ENCODE measurements around the gene SPATA31D4.

SPATA31D4 gene

DNA sequence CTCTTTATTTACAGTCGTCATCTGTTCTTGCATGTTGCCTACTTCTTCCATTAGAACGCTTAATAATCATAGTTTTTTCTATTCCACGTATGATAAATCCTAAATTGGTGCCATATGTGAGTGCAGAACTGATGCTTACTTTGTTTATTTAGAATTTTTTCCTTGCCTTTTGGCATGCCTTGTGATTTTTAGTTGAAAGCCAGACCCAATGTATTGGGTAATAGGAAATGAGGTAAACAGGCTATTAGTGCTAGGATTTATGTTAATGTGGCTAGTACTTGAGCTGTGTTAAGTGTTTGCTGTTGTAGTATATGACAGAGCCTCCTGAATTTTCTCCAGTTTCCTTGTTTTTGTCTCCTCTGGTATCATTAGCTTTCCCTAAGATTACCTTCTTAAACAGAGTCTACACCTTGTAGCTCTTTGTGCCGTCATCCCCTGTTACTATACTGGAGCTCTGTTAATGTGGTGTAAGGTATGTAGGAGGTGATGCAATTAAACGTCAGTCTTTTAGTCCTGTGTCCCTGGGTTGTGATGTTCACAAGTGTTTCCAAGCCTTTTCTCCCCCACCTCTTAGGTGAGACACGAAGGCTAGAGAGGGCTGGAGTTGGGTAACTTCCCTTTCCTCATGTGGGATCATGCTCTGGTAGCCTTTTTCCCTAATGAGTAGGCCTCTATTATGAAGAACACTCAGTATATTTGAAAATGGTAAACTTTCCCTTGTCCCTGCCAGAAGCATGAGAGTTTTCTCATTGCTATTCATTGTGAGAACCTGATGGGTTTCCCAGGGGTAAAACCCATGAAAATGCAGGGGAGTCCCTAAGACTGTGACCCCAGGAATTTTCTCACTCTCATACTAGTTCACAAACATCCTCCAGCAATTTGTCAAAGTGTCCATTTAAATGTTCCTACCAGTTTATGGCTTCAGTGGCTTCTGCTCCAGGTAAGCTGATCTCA, 36.3 kb downstream of the SPATA31D4 start:
- H3K4me3 ChIP-seq (replicated peaks in 1 of 2; ENCODE audit: low read depth in 2 of 2, low read length in 2 of 2) = no peak overlapping the region
- peak; percentile 6 to 19 for DNase-seq (ENCODE audit: low read depth in 2 of 2)
- TF ChIP-seq, protein P1, sequence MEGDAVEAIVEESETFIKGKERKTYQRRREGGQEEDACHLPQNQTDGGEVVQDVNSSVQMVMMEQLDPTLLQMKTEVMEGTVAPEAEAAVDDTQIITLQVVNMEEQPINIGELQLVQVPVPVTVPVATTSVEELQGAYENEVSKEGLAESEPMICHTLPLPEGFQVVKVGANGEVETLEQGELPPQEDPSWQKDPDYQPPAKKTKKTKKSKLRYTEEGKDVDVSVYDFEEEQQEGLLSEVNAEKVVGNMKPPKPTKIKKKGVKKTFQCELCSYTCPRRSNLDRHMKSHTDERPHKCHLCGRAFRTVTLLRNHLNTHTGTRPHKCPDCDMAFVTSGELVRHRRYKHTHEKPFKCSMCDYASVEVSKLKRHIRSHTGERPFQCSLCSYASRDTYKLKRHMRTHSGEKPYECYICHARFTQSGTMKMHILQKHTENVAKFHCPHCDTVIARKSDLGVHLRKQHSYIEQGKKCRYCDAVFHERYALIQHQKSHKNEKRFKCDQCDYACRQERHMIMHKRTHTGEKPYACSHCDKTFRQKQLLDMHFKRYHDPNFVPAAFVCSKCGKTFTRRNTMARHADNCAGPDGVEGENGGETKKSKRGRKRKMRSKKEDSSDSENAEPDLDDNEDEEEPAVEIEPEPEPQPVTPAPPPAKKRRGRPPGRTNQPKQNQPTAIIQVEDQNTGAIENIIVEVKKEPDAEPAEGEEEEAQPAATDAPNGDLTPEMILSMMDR (IDR thresholded peaks at IDR 0.05; ENCODE audit: low read depth, low read length) = no peak

DNA sequence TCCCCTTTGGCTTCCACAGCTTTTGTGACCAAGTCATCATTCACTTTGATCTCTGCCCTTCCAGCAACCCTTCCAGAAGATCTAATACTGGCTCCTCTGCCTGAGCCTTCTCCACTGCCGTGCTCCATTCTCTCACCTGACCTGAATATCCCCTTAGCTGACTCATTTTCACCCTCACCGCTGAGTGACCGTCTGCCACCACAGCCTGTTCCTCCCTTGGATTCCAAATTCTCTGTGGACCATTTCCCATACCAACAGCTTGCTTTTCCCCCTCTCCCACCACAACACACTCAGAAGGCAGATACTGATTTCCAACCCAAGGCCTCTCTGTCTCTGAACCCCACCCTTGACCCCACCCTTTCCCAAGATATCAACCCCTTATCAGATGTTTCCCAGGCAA, 39.8 kb downstream of the SPATA31D4 start:
- DNase-seq (ENCODE audit: low read depth in 2 of 2) = no peak
- TF ChIP-seq, protein P1 (IDR thresholded peaks at IDR 0.05; ENCODE audit: low read depth, low read length) = no peak
- no peak overlapping the region for H3K4me3 ChIP-seq (replicated peaks in 1 of 2; ENCODE audit: low read depth in 2 of 2, low read length in 2 of 2)

DNA sequence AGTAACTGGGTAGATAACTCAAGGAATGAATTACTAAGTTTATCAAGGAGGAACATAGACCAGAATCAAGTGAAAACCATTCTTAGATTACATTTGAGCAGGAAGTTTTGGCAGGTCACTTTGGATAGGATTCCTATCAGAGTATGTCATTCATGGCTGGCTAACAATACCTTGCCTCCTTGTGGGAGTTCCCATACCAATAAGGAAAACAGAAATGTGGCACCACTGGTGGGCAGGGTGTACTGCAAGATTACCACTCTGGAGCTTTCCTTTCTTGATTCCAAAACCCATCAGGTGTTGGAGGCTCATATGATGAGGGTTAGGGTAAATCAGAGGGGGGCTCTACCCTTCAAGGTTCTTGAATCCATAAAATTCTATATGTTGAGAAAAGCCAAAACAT, 41.7 kb downstream of the SPATA31D4 start:
- TF ChIP-seq, protein P1 (IDR thresholded peaks at IDR 0.05; ENCODE audit: low read depth, low read length) = no peak
- no peak overlapping the region for H3K4me3 ChIP-seq (replicated peaks in 1 of 2; ENCODE audit: low read depth in 2 of 2, low read length in 2 of 2)
- DNase-seq (ENCODE audit: low read depth in 2 of 2) = peak in 1 of 2 donors; percentile 9

DNA sequence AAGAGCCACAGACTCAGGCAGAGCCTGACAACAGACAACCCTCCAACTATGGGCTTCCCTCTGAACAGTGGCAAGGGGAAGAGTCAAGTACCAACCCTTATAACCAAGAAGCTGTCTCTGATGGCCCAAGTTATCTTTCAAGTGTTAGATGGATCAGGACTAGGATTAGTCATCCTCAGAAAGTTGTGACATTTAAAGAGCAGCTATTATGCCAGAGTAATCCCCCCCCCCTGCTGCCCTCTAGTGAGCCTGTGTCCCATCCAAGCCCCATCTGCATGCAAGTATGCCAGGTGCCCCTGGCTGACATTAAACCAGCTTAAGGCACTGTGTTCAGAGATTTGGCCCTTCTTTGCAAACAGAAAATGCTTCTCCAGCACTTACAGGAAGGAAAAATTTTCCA, 43.5 kb downstream of the SPATA31D4 start:
- TF ChIP-seq, protein P1 (IDR thresholded peaks at IDR 0.05; ENCODE audit: low read depth, low read length) = no peak
- no peak for DNase-seq (ENCODE audit: low read depth in 2 of 2)

DNA sequence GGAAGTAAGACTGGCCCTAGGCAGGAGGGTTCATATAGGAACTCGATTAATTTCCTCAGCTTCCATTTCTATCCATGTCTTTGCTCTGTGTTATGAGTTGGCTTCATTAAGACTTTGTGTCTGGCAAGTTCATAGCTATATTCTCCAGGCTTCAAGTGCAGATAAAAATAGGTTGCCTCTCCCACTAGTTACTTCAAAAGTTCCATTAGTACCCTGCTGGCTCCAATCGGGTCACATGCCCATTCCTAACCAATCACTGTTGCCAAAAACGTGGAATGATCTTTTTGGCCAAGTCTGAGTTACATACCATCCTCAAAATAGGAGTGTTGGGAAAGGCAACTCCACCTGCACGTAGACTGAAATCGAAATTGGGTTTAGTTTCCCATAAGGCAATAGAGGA, 46.5 kb downstream of the SPATA31D4 start:
- TF ChIP-seq, protein P1 (IDR thresholded peaks at IDR 0.05; ENCODE audit: low read depth, low read length) = no peak
- no peak overlapping the region for H3K4me3 ChIP-seq (replicated peaks in 1 of 2; ENCODE audit: low read depth in 2 of 2, low read length in 2 of 2)
- no peak for DNase-seq (ENCODE audit: low read depth in 2 of 2)

More for the DNA sequence above, 43.5 kb downstream of the SPATA31D4 start:
- H3K4me3 ChIP-seq (replicated peaks in 1 of 2; ENCODE audit: low read depth in 2 of 2, low read length in 2 of 2) = no peak overlapping the region

DNA sequence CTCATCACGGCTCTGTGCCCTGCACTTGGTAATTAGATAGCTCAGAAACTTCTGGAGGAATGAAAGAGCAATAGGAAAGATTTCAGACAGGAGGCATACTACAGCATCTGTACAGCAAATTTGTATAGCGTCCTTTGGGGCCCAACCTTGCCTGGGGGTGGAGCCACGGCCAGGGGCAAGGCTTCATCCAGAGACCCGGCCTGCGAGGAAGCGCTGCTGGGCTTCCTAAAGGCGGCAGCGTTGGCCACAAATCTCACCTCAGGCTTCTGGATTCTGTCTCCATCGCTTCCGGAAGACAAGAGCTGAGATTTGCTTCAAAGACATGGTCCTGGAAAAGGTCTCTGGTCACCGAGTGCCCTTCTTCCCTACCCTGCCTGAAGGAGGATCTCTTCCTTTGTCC, 48.1 kb downstream of the SPATA31D4 start:
- TF ChIP-seq, protein P1 (IDR thresholded peaks at IDR 0.05; ENCODE audit: low read depth, low read length) = no peak
- H3K4me3 ChIP-seq (replicated peaks in 1 of 2; ENCODE audit: low read depth in 2 of 2, low read length in 2 of 2) = no peak overlapping the region
- no peak for DNase-seq (ENCODE audit: low read depth in 2 of 2)

All from cardiac fibroblast (primary cell).